ENCODE data around the gene NRCAM. TPM values are rescaled to one million over a fixed set of nuclear protein-coding genes. Genes with fewer than 3 reads are reported as not detected.

The NRCAM gene
- total RNA-seq, 1 donor from 2014 or later = 1.1 TPM

DNA sequence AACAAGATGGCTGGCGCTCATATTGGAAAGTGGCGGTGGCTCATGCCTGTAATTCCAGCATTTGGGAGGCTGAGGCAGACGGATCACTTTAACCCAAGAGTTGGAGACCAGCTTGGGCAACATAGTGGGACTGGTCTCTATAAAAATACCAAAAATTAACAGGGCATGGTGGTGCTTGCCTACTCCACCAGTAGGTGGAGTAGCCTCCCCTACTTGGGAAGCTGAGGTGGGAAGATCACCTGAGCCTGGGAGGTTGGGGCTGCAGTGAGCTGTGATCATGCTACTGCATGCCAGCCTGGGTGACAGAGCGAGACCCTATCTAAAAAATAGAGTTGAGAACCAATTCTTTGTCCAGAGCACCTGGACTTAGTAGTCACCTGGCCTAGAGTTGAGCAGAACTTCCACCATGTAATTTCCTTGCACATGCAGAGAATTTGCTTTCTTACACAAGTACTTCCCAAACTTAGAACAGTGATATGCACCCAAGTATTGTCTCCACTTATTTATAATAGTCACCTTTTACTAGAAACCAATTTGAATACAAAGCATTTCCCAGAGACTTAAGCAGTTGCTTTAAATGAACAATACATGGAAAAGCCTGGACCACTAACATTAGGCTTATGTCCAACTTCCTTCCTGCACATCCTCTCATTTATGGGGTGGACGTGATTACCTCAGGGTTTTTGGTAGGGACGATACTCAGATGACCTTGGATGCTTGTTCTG is 342.0 kb downstream of the NRCAM start:
- ATAC-seq = peak; percentile 74
- DNase-seq (ENCODE audit: low spot score) = no peak

DNA sequence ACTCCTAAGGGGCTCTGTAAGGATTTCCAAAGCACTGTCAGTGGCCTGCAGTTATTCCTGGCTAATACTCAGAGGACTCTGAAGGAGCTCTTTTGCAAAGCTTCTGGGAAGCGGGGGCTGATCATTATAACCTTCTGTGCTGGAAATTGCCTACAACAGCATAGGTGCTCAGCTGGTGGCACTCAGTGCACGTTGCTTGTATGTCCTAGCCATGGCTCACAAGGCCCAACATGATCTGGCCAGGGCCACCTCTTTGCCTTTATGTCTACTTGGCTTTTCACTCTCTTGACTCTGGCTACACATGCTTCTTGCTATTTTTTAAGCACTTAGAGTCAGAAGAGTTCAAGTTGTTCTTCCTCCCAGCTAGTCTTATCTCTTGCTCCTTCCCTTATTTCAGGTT is 343.6 kb downstream of the NRCAM start:
- DNase-seq (ENCODE audit: low spot score) (no peak), ATAC-seq (no peak)

DNA sequence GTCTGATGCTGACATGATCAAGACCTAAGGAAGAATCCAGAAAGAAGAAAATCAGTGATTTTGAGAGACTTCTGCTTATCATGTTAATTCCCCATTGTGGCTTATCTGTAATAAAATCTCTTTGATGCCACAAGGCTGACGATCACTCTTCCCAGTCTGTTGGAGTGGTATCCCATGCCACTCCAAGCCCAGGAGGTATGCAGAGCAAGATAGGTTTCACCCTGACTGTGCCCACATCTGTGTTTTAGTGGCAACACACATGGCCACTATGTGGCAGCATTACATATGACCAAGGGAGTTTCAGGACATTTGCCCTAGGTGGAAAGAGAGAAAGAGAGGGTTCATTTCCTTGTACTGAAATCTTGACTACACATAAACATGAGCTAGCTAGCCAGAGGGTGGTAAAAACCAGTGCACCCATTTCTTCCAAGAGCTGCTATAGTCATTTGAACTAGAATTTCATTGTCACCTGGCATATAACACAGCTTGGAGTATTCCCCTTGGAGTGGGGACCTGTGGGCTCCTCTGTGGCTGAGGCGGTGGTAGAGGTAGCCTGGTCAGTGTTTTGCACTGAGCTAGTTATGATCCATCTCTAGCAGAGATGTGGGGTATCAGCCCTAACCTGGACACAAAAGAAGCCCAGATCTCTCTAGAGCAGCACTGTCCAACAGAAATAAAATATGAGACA is 346.9 kb downstream of the NRCAM start:
- peak; percentile 92 for ATAC-seq
- no peak for DNase-seq (ENCODE audit: low spot score)

DNA sequence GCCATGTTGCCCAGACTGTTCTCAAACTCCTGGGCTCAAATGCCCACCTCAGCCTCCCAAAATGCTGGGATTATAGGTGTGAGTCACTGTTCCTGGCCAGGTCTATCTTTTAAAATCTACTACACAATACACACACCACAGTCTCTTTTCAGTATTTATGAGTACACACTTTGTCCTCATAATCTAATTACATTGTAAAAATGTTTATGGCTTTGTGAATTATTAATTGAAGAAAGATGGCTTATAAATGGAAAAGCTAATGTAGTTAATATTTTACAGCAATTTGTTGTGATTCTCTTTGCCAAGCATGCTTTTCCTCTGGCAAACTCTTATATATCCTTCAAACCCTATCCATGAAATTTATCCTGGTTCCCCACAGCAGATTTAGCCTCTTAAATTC is 348.1 kb downstream of the NRCAM start:
- DNase-seq (ENCODE audit: low spot score) (no peak), ATAC-seq (no peak)

DNA sequence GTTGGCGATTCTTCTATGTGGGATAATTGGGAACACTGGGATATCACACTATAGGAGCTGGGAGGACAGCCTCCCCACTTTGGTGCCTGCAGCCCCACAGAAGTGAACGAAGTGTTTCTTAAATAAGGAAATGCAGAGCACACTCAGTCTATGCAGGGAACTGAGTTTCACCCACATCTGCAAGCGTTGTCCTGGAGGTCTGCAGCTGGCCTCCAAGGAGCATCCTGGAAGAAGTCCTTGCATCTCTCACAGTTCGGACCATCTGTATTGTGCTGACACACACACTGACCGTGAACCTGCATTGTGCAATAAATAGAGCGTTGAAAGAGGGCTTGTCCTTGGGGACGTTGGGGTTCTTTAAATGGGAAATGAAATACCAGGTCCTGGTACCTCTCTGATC is 351.9 kb downstream of the NRCAM start:
- peak; percentile 41 for ATAC-seq

DNA sequence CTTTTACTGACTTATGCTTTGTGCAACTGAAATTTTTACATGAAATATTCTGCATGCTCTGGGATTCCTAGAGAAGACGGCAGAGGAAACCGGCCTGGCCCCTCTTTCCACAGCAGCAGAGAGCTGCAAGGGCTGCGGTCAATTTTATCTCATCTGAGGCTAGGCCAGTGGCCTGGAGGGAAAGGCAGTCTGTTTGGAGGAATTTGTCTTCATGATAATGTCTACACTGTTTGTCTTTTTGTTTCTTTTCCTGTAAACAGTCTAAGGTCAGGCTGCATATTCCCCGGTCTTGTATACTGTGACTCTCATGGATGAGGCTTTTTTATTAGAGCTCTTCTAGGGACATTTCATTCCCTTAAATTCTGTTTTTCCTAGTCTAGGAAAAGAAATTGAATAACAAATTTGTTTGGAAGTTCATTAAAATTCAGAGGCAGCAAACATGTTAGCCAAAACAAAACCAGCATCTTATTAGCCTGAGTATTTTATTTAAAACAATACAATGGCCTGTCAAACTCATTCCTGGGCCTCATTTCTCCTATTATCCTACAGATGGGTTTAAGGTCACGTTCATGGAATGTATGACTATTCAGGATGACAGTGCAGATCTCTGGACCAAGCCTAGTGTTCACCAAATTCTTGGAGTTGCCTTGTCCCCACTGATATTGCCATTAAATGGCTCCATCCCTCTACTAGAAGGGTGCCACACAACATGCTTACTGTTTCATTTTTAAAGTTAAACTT is 352.5 kb downstream of the NRCAM start:
- ATAC-seq (peak; percentile 44), DNase-seq (ENCODE audit: low spot score) (no peak)

More for the DNA sequence above, 351.9 kb downstream of the NRCAM start:
- DNase-seq (ENCODE audit: low spot score) = no peak

DNA sequence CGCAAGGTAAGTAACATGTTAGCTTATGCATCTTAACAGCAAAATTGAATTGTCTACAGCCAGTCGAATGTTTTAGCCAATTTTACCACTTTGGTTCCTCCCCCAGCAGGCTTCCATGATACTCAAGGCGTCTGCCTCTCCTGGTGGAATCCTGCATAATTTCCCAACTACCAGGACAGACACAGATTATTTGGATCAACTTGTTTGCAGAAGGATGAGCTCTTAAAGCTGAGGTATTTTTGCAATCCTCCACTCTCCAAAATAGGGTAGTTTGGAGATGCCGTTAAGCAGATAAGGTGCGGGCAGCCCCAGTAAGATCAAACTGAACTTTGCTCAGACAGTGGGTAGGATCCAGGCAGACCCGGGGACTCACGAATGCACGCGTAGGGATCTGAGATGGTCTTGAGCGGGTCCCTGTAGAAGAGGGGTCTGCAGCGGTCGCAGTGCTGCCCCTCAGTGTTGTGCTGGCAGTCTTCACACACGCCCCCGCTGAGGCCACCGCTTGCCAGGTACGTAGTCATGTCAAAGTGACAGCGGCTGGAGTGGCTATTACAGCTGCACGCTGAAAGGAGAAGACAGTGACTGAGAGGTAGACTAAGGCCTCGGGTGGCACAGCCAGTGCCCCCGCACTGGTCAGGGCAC is 353.4 kb downstream of the NRCAM start:
- ATAC-seq = no peak
- no peak for DNase-seq (ENCODE audit: low spot score)

DNA sequence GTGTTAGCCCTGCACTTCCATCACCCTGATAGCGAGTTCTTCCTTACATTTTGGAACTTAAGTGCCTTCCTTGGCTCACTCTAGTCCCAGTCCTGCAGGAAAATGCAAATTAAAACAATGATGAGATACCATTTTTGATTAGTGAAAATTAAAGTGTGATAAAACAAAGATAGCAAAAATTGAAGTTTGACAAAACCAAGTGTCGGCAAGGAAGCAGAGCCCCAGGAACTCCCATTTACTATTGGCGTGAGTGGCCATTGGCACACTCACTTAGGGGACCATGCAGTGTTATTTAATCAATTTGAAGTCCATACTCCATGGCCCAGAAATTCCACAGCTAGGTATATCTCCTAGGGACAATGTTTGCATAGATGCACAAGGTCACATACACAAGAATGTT is 354.5 kb downstream of the NRCAM start:
- no peak for ATAC-seq
- no peak for DNase-seq (ENCODE audit: low spot score)

DNA sequence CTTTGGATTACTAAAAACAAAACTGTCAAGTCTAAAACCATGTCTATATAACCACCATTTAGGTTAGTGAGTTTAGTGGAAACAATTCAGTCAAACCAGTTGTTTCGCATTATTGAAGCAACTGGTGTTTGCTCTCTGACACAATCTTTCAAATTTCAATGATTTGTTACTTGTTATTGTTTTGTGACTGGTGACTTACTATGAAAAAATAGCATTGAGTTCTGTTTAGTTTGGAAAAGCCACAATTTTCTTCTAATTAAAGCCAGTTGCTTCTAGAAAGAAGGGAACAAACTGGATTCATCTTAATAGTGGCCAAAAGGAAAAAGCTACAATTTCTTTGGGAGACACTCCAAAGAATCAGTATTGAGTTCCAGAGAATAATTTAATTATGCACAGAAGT is 356.5 kb downstream of the NRCAM start:
- ATAC-seq = no peak
- no peak for DNase-seq (ENCODE audit: low spot score)

DNA sequence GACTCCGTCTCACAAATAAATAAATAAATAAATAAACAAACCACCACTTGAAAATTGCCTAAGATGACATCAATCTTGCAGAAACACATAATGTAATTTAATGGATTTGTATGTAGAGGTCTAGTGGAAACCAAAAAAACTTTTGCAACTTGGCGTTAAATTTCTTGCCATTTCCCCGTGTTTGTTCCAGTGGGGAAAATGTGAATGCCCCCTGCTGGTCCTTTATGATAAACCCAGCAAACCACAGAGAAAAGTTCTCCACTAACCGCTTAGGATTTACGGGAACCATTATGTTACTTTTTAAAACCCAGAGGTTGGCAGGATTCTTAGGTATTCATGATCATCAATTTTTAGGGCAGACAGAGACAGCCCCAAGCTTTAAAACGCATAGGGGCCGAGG is 358.5 kb downstream of the NRCAM start:
- no peak for DNase-seq (ENCODE audit: low spot score)
- no peak for ATAC-seq

Other genes with a start within 250 kb of the NRCAM start
- 12.9 TPM for gene PNPLA8, start 69.7 kb upstream of the NRCAM start, total RNA-seq
- gene THAP5, start 113.3 kb upstream of the NRCAM start, total RNA-seq = 15.8 TPM
- 48.4 TPM for gene DNAJB9, start 113.4 kb upstream of the NRCAM start, total RNA-seq